GM18505 (cell line): ENCODE measurements around the gene ACAD8.

Experiments
- ATAC-seq: cut with Tn5 transposase; IDR thresholded peaks from one replicate; pipeline ENCODE4 v1.9.1; 2021; ENCODE audit not compliant: unreplicated experiment
- POLR2A ChIP-seq: IDR thresholded peaks from 4 replicates; pipeline ENCODE4 v1.6.1; 2011; ENCODE audit warnings: borderline replicate concordance; ENCODE audit not compliant: insufficient read depth, insufficient read length; ENCODE audit errors: extremely low read depth

ACAD8 gene

DNA sequence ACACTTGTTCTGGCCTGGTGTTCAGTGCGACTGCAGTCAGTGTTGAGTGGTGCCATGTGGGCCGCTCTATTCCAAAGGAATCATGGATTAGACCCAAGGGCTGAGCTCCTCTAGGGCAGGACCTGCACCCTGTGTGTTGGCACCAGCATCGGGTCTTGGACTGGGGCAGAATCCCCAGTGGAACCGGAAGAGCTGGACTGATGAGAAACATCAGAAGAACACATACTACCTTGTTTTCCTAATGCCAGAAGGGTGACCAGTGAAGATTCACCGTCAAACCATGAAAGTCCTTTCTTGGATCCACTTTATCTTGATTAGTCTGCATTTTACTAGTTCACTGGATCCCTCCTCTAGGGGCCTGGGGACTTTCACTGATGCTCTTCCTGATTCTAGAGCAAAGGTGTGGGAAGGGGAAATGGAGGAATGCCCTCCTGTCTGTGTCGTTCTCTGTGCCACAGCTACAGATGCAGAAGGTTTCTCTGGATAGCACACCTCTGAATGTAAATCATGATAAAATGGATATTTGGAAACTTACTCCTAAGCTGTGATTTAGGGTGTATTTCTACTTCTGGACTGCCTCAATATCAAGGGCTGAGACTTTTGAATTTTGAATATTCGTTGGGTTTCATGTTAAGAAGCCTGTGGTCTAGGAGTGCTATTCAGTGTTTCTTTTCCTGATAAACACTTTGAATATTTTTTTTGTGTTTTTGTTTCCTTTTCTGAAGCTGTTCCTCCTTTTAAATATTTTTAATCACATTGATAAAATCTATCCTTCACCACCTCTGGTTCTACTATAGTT, 11.8 kb downstream of the ACAD8 start:
- TF ChIP-seq POLR2A, result no peak
- ATAC-seq, result no peak

DNA sequence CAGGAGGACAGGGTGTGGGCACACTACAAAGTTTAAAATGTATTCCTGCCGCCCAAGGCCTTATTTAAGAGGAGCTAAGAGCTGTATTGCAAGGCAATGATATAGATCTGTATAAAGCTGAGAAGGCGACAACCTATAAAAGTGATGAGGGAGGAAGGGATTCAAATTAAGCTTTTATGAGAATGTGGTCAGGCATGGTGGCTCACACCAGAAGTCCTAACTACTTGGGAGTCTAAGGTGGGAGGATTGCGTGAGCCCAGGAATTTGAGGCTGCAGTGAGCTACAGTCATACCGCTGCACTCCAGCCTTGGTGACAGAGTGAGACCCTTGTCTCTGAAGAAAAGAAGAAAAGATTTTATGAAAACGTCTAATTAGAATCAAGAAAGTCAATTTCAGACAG, 13.1 kb downstream of the ACAD8 start:
- TF ChIP-seq POLR2A, result no peak
- ATAC-seq, result no peak

GRCh38 chr11:134266841-134267251, 13.5 kb downstream of the ACAD8 start:
- ATAC-seq, result no peak
- no peak for TF ChIP-seq POLR2A

DNA sequence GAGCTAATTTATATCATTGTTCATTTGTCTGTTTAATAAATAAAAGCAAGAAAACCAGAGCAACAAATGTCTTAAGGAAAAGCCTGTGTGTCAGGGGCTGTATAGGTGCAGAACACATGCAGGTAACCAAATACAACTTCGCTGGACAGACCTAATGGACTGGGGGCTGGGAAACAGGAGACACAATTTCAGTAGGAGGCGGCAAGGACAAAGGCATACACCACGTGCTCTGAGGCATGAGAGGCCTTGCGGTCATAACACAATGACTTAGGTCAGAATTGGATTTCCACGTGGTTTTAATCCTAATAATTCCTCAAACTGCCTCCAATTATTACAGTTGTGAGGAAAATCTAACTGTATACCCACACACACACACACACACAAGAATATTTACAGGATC, 14.1 kb downstream of the ACAD8 start:
- ATAC-seq, result no peak
- no peak for TF ChIP-seq POLR2A

GRCh38 chr11:134267966-134268365, 14.6 kb downstream of the ACAD8 start:
- no peak for ATAC-seq

DNA sequence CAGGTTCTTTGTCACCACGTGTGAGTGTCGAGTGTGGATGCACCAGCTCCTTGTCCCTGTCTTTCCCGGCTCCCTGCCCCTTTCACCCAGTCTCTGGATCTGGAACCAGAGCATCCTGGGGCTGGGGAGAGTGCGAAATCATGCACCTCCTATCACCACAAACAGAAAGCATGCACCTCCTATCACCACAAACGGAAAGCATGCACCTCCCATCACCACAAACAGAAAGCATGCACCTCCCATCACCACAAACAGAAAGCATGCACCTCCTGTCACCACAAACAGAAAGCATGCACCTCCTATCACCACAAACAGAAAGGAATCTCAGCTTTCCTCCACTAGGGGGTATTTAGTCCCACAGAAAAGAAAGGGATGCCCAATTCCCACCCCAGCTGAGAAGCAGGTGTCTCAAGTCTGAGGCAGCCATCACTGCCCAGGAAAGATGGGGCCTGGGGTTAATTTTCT, 16.9 kb downstream of the ACAD8 start:
- no peak for ATAC-seq
- TF ChIP-seq POLR2A, result no peak

More at GRCh38 chr11:134267966-134268365, 14.6 kb downstream of the ACAD8 start:
- TF ChIP-seq POLR2A, result no peak

DNA sequence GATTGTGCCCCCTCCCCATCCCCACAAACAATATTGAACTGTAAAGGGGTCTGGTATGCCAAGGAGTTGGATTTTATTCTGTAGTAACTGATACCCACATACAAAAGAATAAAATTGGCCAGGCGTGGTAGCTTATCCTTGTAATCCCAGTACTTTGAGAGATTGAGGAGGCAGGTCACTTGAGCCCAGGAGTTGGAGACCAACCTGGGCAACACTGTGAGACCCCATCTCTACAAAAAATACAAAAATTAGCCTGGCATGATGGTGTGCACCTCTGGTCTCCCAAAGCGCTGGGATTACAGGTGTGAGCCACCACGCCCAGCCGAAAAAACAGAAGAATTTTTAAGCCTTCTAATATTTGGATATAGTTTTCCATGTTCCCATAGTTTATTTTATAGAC, 18.6 kb downstream of the ACAD8 start:
- TF ChIP-seq POLR2A, result no peak
- no peak for ATAC-seq

DNA sequence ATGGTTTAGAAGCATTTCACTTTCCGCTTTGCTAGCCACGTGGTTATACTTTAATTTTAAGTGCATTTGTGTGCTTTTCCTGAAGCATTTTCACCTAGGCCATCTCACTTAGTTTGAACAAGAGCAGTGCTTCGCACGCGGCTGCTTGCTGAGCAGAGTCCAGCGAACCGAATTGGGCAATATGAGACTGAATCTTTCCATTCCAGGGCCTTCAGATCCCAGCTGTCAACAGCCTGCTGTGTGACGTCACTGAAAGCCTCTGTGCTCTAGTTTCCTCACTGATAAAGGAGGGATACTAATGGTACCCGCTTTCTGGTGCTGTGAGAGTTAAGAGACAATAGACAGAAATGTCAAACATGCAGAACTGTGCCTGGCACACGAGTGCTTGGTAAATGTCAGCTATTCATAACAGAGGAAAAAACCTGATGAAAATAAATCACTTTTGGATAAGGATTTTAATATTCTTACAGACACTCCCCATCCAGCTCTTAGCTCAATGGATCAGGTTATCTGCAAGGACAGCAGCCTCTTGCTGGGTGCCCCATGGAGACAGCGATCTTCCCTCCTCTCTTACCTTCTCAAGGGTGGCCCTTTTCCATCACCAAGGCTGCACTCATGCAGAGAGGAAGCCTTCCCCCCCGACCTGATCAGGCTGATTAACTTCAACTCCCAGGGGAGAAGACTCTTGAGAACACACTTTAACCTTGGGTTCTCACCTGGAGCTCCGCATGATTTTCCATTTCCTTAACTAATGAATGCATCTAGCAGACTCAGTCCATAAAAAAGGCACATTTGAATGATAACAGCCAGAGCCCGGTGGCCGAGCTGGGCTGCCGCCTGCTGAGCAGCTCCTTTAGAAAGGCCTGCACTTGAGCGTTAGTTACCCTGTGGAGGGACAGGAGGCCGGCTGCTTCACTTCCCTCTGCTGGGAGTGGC, 19.3 kb downstream of the ACAD8 start:
- TF ChIP-seq POLR2A, result no peak
- ATAC-seq, result no peak

GRCh38 chr11:134273317-134273712, 19.9 kb downstream of the ACAD8 start:
- no peak for TF ChIP-seq POLR2A
- no peak for ATAC-seq

- TF ChIP-seq POLR2A, result no peak
- ATAC-seq, result no peak
Measured at GRCh38 chr11:134275188-134275533, 21.8 kb downstream of the ACAD8 start.

DNA sequence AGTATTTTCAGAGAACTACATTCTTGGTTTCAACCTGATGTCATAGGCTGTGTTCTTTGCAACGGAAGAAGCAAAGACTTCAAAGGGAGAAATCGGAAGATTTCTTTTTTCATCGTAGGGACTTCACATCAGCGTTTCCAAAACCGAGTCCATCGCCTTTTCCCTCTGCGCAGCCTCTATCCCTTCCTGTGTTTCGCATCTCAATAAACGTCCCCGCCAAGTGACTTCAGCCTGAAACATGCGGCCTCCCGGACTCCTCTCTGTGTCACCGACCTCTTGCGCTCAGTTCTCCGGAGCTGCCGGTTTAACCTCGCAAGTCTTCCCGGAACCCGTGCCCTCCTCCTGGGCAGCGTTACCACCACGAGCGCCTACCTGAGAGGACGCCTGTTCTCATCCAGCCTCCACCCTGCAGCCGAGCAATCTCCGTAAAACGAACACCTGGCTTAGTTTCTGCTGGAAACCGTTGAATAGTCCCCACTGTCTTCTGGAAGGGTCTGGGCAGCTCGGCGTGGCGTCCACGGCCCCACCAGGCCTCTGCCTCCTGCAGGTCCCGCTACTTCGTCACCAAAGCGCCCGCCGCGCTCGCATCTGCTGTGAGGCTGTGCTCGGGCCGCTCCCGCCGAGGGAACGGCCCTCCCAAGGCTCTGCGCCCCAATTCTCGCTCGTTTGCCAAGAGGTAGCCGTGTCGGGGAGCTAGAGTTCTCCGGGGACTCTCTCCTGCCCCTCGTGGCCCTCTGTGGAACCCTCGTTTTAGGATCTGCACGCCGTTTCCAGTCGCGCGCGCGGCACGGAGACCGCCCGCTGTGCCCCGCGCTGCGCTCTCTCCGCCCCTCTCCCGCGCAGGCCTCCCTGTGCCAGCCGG, 22.4 kb downstream of the ACAD8 start, which contains the start of gene GLB1L3:
Gene GLB1L3 (plus strand): TSS at position 846 of the 862 bp plus-strand sequence. CDS start 362 bp downstream, outside the sequence.
- no peak for TF ChIP-seq POLR2A
- ATAC-seq, result peak; percentile 82

DNA sequence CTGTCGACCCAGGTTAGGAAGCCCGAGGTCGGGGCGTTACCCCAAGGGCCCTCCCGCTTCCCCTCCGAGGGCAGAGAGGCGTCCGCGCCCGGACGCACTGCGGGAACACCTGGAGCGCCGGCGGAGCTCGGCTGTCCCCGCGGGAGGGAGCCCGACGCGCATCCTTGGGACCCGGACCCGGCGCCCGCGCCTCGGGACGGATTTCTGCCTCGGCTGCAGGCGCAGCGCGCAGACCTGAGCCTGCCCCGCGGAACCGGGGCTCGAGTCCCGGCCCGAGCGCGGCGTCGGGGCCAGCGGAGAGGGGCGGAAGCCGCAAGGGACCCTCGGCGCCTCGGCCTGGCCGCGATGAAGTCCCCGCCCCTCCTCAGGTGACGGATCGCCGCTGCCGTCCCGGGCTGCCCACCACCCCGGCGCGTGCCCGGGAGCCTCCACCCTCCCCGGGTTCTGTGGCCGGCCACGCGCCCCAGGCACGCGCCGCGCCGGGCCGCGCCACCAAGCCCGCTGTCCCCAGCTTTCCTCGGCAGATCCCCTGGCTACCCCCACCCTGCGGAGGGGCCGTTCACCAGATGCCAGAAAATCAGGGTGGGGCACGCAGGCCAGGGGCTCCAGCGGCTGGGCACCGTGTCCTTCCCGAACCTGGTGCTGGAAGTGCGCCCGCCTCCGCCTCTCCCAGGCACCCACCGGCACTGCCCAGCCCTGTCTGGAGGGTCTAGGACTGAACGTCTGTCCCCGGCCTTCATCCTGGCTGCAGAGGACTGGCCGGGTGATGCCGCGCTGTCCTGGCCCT, 23.2 kb downstream of the ACAD8 start:
- peak; percentile 31 for ATAC-seq
- no peak for TF ChIP-seq POLR2A
